ENCODE measurements around the gene SUPV3L1. TPM values are rescaled to one million over a fixed set of nuclear protein-coding genes. Genes with fewer than 3 reads are reported as not detected.

SUPV3L1 gene
- total RNA-seq, 2 experiments from 2014 or later, result 27.0 to 40.9 TPM

- Histone ChIP-seq H3K9me2 (ENCODE audit: insufficient read depth, low read length) (no peaks in the 10 kb centered on the region), H2AFZ (ENCODE audit: low read length) (peak overlapping the region; percentile 67; the same call in 1 of the 2 replicates), H4K20me1 (ENCODE audit: insufficient read depth, low read length) (no peaks in the 10 kb centered on the region), H3K9me3 (ENCODE audit: low read length) (no peaks in the 10 kb centered on the region), H3K27ac (ENCODE audit: low read depth, low read length, poor library complexity, severe bottlenecking) (no peak overlapping the region), H3K4me3 (ENCODE audit: low read depth, low read length, poor library complexity, severe bottlenecking) (no peak overlapping the region), H3K4me1 (ENCODE audit: insufficient read depth, low read length, poor library complexity, severe bottlenecking) (no peaks in the 10 kb centered on the region), H3K79me2 (ENCODE audit: insufficient read depth, low read depth, low read length) (no peaks in the 10 kb centered on the region), H3K4me2 (ENCODE audit: low read length) (no peak overlapping the region), H3K36me3 (ENCODE audit: insufficient read depth, low read length) (no peaks in the 10 kb centered on the region)
- ChIA-PET POLR2A (interaction anchor here (0.6 kb wide), 1 partner anchor 652 kb away, joined by 4 read pairs; no protein-coding TSS in a partner anchor), CTCF (ENCODE audit: unreplicated experiment) (no interaction called here)
- BruUV-seq (replicated peaks), result no TSS peak
- TF ChIP-seq CTCF (conservative IDR thresholded peaks at IDR 0.05; ENCODE audit: low read length) (no peak), EZH2phosphoT487 (IDR thresholded peaks at IDR 0.05; ENCODE audit: borderline replicate concordance, low read depth, low read length) (no peak)
- DNase-seq (ENCODE audit: low spot score), result no peak
- intact Hi-C loops (cut with micrococcal nuclease; ENCODE audit: unreplicated experiment), result no loop called here
Observed at GRCh38 chr10:69215405-69216171, 35.6 kb downstream of the SUPV3L1 start.

- no peak overlapping the region for H3K27ac ChIP-seq (ENCODE audit: low read depth, low read length, poor library complexity, severe bottlenecking)
- POLR2A ChIA-PET, result no interaction called here
- no peaks in the 10 kb centered on the region for H3K36me3 ChIP-seq (ENCODE audit: insufficient read depth, low read length)
- intact Hi-C loops (cut with micrococcal nuclease; ENCODE audit: unreplicated experiment), result no loop called here
- no peaks in the 10 kb centered on the region for H3K9me2 ChIP-seq (ENCODE audit: insufficient read depth, low read length)
- no peak overlapping the region for H3K4me2 ChIP-seq (ENCODE audit: low read length)
- no peak overlapping the region for H3K4me3 ChIP-seq (ENCODE audit: low read depth, low read length, poor library complexity, severe bottlenecking)
- H3K9me3 ChIP-seq (ENCODE audit: low read length), result no peaks in the 10 kb centered on the region
- TF ChIP-seq CTCF (conservative IDR thresholded peaks at IDR 0.05; ENCODE audit: low read length) (no peak), EZH2phosphoT487 (IDR thresholded peaks at IDR 0.05; ENCODE audit: borderline replicate concordance, low read depth, low read length) (no peak)
- DNase-seq (ENCODE audit: low spot score), result no peak
- CTCF ChIA-PET (ENCODE audit: unreplicated experiment), result interaction anchor here (0.5 kb wide), 1 partner anchor 115 kb away, joined by 3 read pairs; no protein-coding TSS in a partner anchor
- H4K20me1 ChIP-seq (ENCODE audit: insufficient read depth, low read length), result no peaks in the 10 kb centered on the region
- no peak overlapping the region for H2AFZ ChIP-seq (ENCODE audit: low read length)
- peaks cover under 1% of the 10 kb centered on the region for H3K4me1 ChIP-seq (ENCODE audit: insufficient read depth, low read length, poor library complexity, severe bottlenecking)
- BruUV-seq (replicated peaks), result no TSS peak
- H3K79me2 ChIP-seq (ENCODE audit: insufficient read depth, low read depth, low read length), result no peaks in the 10 kb centered on the region
Observed at GRCh38 chr10:69216577-69217118, 36.6 kb downstream of the SUPV3L1 start.

Measured in OCI-LY7 (cell line).